T47D (cell line): Measurements from ENCODE around the gene CADM3.

ENCODE experiments used
- DNase-seq, 2 experiments: peaks; one replicate each; pipeline versions ENCODE4 v3.0.0 to v3.0.0-alpha.2; 2011 to 2012; ENCODE audit warnings: low read depth in 1 of 2, low spot score in 1 of 2
- JUND ChIP-seq: IDR thresholded peaks from 2 replicates; pipeline ENCODE4 v1.6.1; 2012; ENCODE audit warnings: low read depth
- in situ Hi-C: cut with HindIII; loops from 2 replicates; pipeline ENCODE4 v1.10.0; 2016; ENCODE audit warnings: low sequenced_read_pairs, low pct_unique_long_range_greater_than_20kb

Gene CADM3

GRCh38 chr1:159204161-159205141 is 33.0 kb downstream of the CADM3 start, which contains the start of gene ACKR1:
Gene ACKR1 (plus strand): TSS chr1:159204875. CDS start chr1:159204960, 85 bp downstream.
- no peak for TF ChIP-seq JUND
- no peak for DNase-seq
- in situ Hi-C loops: no loop called here

GRCh38 chr1:159205225-159205624 is 33.8 kb downstream of the CADM3 start:
- TF ChIP-seq JUND: no peak
- DNase-seq: no peak
- in situ Hi-C loops: no loop called here

- no peak for DNase-seq
- TF ChIP-seq JUND: no peak
- in situ Hi-C loops: no loop called here
Measured at GRCh38 chr1:159206110-159206509, 34.7 kb downstream of the CADM3 start.

GRCh38 chr1:159207080-159207479 is 35.7 kb downstream of the CADM3 start:
- in situ Hi-C loops: no loop called here
- TF ChIP-seq JUND: no peak
- DNase-seq: no peak

- no peak for DNase-seq
- in situ Hi-C loops: no loop called here
- no peak for TF ChIP-seq JUND
Measured at GRCh38 chr1:159207774-159208173, 36.4 kb downstream of the CADM3 start.

GRCh38 chr1:159208175-159208825 is 36.9 kb downstream of the CADM3 start:
- in situ Hi-C loops: no loop called here
- TF ChIP-seq JUND: no peak
- DNase-seq: no peak

GRCh38 chr1:159209061-159209460 is 37.6 kb downstream of the CADM3 start:
- no peak for DNase-seq
- no peak for TF ChIP-seq JUND
- in situ Hi-C loops: no loop called here

- in situ Hi-C loops: no loop called here
- peak in 1 of 2 experiments; percentile 58 for DNase-seq
- TF ChIP-seq JUND: no peak
Measured at GRCh38 chr1:159211331-159212136, 40.1 kb downstream of the CADM3 start.

GRCh38 chr1:159212596-159212995 is 41.2 kb downstream of the CADM3 start:
- DNase-seq: no peak
- TF ChIP-seq JUND: no peak
- in situ Hi-C loops: no loop called here

- in situ Hi-C loops: no loop called here
- TF ChIP-seq JUND: no peak
- peak; percentile 63 to 67 for DNase-seq
Measured at GRCh38 chr1:159214149-159214760, 42.8 kb downstream of the CADM3 start.

GRCh38 chr1:159218649-159219636 is 47.5 kb downstream of the CADM3 start:
- TF ChIP-seq JUND: no peak
- no peak for DNase-seq
- in situ Hi-C loops: no loop called here
